SK-MEL-5 (cell line): ENCODE results near the gene XRCC2. TPM values are rescaled to one million over a fixed set of nuclear protein-coding genes. Genes with fewer than 3 reads are reported as not detected.
A peak's percentile ranks its signal among the peaks of the same experiment; 100 is the strongest.
"Not testable (repeated sequence)": the region's sequence is repeated elsewhere in the genome, so short reads cannot be mapped to it uniquely, and the experiment has no call there.

Experiments
- DNase-seq: peaks from one replicate; pipeline ENCODE4 v3.0.0-alpha.2; 2016; ENCODE audit warnings: low read depth, low spot score
- in situ Hi-C: cut with HindIII; loops from 2 replicates; pipeline ENCODE4 v1.10.0; 2016; ENCODE audit warnings: low sequenced_read_pairs, high pct_unique_total_duplicates, low pct_unique_long_range_greater_than_20kb
- polyA plus RNA-seq, 2 experiments: library from polyadenylated mRNA; depleted of rRNA; stranded (reverse); fragments of >200 nt; gene quantifications; 2 replicates each; pipeline ENCODE4 v1.2.3, GENCODE V29; 2015
- total RNA-seq: library from RNA; depleted of rRNA; stranded (reverse); fragments of >200 nt; shearing (Covaris generic); gene quantifications from 2 replicates; pipeline ENCODE4 v1.2.3, GENCODE V29; 2014; rRNA removed

Gene XRCC2
- 13.2 and 14.1 TPM in 2 replicates for total RNA-seq
- 6.9 and 9.7 TPM in 2 replicates for polyA plus RNA-seq (2015; cell fraction: cytosol; rRNA removed)
- polyA plus RNA-seq (2015; cell fraction: nucleus; rRNA removed) = 41.4 and 43.4 TPM in 2 replicates

GRCh38 chr7:152675759-152676636 lies at the start of gene XRCC2:
Gene XRCC2, minus strand, starts transcription at chr7:152676141. Its CDS starts 62 bp downstream, at chr7:152676079.
- in situ Hi-C loops = no loop called here
- DNase-seq = peak; percentile 95

GRCh38 chr7:152723364-152723763 lies 47.4 kb upstream of the XRCC2 start:
- in situ Hi-C loops = no loop called here
- no peak for DNase-seq

- in situ Hi-C loops, DNase-seq: not testable (repeated sequence)
Measured at GRCh38 chr7:152712412-152713042, 36.6 kb upstream of the XRCC2 start.

- no peak for DNase-seq
- in situ Hi-C loops = no loop called here
Measured at GRCh38 chr7:152711444-152711944, 35.6 kb upstream of the XRCC2 start.

- in situ Hi-C loops = no loop called here
- DNase-seq = no peak
Measured at GRCh38 chr7:152710153-152710442, 34.2 kb upstream of the XRCC2 start.

GRCh38 chr7:152709287-152710152 lies 33.6 kb upstream of the XRCC2 start:
- in situ Hi-C loops = no loop called here

GRCh38 chr7:152704796-152705384 lies 28.9 kb upstream of the XRCC2 start:
- in situ Hi-C loops = no loop called here
- no peak for DNase-seq

More at GRCh38 chr7:152709287-152710152, 33.6 kb upstream of the XRCC2 start:
- peak; percentile 32 for DNase-seq

- no peak for DNase-seq
- in situ Hi-C loops = no loop called here
Measured at GRCh38 chr7:152699079-152699478, 23.1 kb upstream of the XRCC2 start.

GRCh38 chr7:152697268-152697974 lies 21.5 kb upstream of the XRCC2 start:
- in situ Hi-C loops, DNase-seq: not testable (repeated sequence)

GRCh38 chr7:152692196-152692595 lies 16.3 kb upstream of the XRCC2 start:
- in situ Hi-C loops = not testable (repeated sequence)

GRCh38 chr7:152683297-152683696 lies 7.4 kb upstream of the XRCC2 start:
- in situ Hi-C loops = no loop called here
- no peak for DNase-seq

More at GRCh38 chr7:152692196-152692595, 16.3 kb upstream of the XRCC2 start:
- DNase-seq = not testable (repeated sequence)

- DNase-seq = no peak
- in situ Hi-C loops = no loop called here
Measured at GRCh38 chr7:152677808-152678670, 2.1 kb upstream of the XRCC2 start.

- in situ Hi-C loops = no loop called here
- peak; percentile 44 for DNase-seq
Measured at GRCh38 chr7:152674860-152675758, 832 bp downstream of the XRCC2 start.

- no peak for DNase-seq
- in situ Hi-C loops = no loop called here
Measured at GRCh38 chr7:152673897-152674296, 2.0 kb downstream of the XRCC2 start.

- no peak for DNase-seq
- in situ Hi-C loops = no loop called here
Measured at GRCh38 chr7:152672626-152673025, 3.3 kb downstream of the XRCC2 start.
